Retinal pigment epithelial cell (primary cell): ENCODE results near the gene RSPH6A.
A peak's percentile ranks its signal among the peaks of the same experiment; 100 is the strongest.

Source experiments
- DNase-seq: peaks from one replicate; pipeline ENCODE4 v3.0.0-alpha.2; 2010; ENCODE audit warnings: low read depth
- H3K4me3 ChIP-seq: 2 replicates; pipeline ENCODE4 v1.5.1; 2011; ENCODE audit warnings: mild to moderate bottlenecking, low read length, control low read depth, moderate library complexity
- CTCF ChIP-seq: conservative IDR thresholded peaks from 2 replicates; pipeline ENCODE4 v1.5.1; 2011; ENCODE audit warnings: low read depth, low read length, control low read depth, inconsistent platforms

The RSPH6A gene

GRCh38 chr19:45793876-45794275, 21.2 kb downstream of the RSPH6A start:
- no peak for TF ChIP-seq CTCF
- no peak for DNase-seq
- no peak overlapping the region for H3K4me3 ChIP-seq

GRCh38 chr19:45793178-45793564, 21.9 kb downstream of the RSPH6A start:
- no peak for DNase-seq
- peak overlapping the region; percentile 11 for H3K4me3 ChIP-seq
- TF ChIP-seq CTCF: no peak

- DNase-seq: peak; percentile 92
- peak within 1 kb of the TSS; percentile 87 for H3K4me3 ChIP-seq
- TF ChIP-seq CTCF: no peak
These were observed 22.5 kb downstream of the RSPH6A start, which contains the start of gene DMWD for GRCh38 chr19:45792470-45793177. Gene DMWD, minus strand, starts transcription at chr19:45792845. Its CDS starts 89 bp downstream, at chr19:45792756.

GRCh38 chr19:45791744-45792469, 23.2 kb downstream of the RSPH6A start:
- TF ChIP-seq CTCF: no peak
- DNase-seq: no peak

GRCh38 chr19:45790942-45791341, 24.2 kb downstream of the RSPH6A start:
- no peak overlapping the region for H3K4me3 ChIP-seq
- no peak for TF ChIP-seq CTCF
- no peak for DNase-seq

More at GRCh38 chr19:45791744-45792469, 23.2 kb downstream of the RSPH6A start:
- H3K4me3 ChIP-seq: peak overlapping the region; percentile 87

- DNase-seq: no peak
- TF ChIP-seq CTCF: no peak
- no peak overlapping the region for H3K4me3 ChIP-seq
These were observed 25.9 kb downstream of the RSPH6A start for GRCh38 chr19:45789035-45789786.
